ENCODE results near the gene FREM1.
A peak's percentile ranks its signal among the peaks of the same experiment; 100 is the strongest.

FREM1 gene

DNA sequence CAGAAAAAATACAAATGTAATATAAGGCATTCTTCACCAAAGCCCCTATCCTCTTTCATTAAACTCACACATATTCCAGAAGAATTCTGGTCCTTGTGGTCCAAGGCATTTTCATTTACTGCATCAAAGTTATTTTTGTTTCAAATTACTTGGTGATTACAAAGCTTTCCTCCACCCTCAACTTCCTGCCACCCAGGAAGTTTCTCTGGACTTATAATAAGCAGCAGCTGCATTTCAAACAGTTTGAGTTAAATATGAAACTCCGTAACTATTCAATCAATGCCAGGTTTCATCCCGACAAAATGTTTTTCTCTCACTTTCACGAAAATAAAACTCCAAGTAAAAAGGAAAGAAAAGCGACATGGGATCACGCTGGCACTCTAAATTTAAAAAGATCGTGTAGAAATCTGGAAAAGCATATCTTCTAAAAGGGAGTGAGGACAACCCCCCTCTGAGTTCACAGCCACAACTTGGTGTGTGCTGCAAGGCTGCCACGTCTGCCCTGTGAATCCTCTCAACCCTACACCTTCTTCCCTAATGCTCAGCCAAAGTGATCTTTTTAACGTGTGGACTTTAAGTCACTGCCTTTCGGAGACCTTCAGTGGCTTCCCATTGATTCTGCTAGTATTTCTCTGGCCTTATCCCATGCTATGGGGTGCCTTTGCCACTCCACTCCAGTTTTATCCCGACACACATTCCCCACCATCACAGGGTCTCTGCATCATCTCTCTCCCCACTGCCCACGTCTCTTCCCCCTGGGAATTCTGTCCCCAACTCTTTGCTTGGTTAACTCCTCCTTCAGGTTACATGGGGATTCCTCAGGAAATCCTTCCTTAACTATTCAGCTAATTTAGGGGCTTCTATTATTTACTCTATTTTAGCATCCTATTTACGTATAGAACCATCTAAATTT lies 96.6 kb downstream of the FREM1 start:
- DNase-seq (ENCODE audit: low spot score), result no peak

DNA sequence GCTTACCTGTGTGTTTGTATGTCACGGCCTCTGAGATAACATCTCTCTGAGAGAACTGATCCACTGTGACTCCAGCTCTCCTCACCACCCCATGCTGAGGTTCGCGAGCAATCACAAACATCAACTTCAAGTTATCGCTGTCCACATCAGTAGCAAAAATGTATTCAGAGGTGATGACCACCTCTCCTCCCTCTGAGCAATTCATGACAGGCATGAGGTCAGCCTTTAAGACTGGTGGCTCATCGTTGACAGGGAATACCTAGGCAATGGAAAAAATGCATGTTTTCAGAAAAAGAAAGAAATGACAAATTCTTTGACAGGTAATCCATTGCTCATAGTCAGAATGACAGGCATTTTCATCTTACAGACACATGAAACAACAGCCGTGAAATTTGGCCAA lies 97.4 kb downstream of the FREM1 start:
- DNase-seq (ENCODE audit: low spot score), result no peak

DNA sequence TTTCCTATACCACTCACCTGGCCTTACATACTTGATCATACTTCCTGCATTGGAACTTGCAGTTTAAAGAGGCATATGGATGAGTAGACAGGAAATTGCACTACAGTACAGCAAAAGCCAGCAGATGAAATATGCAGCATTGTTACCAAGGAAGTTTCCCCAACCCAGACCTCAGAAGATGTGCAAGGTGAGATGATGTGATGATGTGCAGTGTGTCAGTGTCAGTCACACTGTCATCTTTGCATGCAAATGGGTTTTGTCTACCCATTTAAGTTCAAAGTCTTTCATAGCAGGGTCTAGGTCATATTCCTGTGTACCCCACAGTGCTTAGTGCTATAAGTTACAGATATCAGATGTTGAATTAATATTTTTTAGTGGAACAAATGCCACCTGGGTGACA lies 98.4 kb downstream of the FREM1 start:
- DNase-seq (ENCODE audit: low spot score), result no peak

DNA sequence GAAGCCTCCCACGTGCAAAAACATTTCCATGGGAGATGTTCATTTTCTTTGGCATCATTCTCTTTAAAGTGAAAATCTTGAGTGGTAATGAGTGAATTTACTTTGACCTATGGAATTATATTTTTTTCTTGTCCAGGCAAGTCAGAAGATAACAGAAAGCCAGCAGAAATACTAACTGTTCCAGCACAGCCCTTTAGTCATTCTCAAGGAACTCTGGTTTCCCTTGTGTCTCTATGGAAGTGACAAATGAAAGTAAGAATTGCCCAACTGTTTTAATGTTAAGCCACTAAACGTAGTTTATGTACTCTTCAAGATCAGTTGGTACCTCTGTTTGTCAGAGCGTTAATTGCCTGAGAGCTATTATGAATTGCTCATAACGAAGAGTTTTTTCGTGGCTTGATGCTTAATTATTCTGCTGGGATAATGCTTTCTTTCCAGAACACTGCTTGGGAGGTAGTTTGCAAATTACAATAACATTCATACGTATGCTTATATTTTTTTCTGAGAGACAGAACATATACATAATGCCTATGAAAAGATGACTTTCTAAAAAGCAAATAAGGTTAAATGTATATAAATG lies 103.2 kb downstream of the FREM1 start:
- DNase-seq (ENCODE audit: low spot score), result no peak

DNA sequence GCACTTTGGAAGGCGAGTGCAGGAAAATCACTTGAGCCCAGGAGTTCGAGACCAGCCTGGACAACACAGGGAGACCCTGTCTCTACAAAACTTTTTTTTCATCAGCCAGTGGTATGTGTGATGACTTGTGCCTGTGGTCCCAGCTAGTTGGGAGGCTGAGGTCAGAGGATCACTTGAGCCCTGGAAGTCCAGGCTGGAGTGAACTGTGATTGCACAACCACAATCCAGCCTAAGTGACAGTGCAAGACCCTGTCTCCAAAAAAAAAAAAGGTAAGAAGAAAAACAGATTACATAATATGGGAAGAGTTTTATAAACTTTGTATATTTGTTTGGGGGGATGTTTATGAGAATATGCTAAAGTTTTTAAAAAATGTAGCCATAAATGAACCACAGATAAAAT lies 111.2 kb downstream of the FREM1 start:
- DNase-seq (ENCODE audit: low spot score), result no peak

DNA sequence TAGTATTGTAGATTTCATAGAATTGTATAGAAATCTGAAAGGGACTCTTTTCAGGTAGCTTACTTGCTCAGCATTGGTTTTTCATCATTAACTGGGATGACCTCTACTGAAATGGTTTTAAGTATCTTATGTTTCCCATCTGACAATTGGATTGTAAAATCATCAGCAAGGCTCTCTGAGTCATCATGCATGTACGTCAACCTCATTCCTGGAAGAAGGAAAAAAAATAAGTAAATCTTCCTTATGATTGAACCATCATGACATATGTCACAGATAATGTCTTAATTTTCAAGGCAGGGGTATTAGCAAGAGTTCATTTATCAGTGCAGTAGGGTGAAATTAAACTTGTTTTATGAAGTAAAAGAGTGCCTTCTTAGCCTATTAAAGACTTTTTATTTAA lies 112.8 kb downstream of the FREM1 start:
- no peak for DNase-seq (ENCODE audit: low spot score)

DNA sequence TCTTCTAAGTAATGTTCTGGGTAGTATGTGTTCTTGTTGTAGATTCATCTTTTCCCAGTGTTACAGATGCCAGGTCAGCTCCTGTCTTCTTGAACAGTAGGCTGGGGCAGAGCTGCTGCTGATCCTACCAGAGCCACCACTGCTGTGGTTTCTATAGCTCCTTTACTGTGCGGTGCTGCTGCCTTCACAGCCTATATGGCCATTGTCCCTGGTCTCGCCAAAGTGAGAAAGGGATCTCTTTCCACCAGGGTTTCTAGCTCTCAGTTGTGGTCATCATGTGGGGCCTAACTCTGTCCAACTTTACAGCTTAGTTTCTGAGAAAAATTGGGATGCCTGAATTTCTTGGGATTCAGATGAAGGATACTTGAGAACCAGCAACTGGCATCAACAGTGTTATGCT lies 116.8 kb downstream of the FREM1 start:
- no peak for DNase-seq (ENCODE audit: low spot score)

DNA sequence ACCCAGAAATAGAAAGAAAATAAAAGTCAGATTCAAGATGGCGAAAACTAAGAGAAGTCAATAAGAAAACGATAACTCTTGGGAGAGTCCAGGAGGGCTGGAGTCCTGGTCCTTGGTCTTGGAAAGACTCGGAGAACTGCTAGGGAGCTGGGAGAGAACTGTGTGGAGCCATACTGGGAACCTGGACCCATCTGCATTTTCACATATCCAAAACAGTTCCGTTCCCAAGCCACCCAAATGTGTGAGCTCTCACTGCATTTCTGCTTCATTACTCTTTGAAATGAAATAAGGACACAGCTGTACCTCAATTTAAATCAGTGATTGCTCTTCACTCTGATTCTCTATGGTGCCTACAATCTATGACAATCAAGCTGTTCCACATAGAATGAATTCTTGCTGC lies 119.6 kb downstream of the FREM1 start:
- no peak for DNase-seq (ENCODE audit: low spot score)

DNA sequence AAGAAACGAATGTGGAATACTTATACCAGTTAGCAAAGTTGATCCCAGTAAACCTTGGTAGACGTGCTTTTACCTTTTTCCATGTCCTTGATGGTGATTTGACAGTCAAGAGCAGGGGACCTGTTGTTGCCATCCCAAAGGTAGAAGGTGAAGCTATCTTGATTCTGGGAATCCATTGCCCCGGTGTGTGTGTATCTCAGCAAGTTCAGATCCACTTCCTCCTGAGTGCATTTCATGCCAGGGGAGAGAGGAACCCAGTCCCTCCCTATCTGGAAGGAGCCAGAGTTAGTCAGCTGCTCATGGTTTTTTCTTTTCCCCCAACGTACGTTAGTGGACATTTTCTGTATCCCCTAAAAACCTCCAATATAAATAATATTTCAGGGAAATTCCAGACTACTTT lies 121.4 kb downstream of the FREM1 start:
- no peak for DNase-seq (ENCODE audit: low spot score)

DNA sequence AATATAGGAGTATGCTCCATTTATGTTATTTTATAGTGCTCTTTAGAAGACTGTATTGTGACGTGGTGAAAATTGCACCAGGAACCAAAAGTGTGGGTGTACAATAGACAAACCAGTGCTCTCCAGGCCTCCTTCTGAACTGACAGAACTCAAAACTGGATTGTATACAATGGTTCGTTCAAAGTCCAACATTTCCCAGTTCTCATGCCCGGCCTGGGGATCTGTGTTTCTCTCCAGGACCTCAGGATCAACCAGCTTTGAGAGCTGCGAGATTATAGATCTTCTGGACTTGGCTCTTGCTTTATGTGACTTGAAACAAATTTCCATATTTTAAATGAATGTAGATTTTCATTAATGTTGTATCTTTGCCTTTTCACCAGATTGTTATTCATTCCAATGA lies 126.9 kb downstream of the FREM1 start:
- DNase-seq (ENCODE audit: low spot score), result no peak

DNA sequence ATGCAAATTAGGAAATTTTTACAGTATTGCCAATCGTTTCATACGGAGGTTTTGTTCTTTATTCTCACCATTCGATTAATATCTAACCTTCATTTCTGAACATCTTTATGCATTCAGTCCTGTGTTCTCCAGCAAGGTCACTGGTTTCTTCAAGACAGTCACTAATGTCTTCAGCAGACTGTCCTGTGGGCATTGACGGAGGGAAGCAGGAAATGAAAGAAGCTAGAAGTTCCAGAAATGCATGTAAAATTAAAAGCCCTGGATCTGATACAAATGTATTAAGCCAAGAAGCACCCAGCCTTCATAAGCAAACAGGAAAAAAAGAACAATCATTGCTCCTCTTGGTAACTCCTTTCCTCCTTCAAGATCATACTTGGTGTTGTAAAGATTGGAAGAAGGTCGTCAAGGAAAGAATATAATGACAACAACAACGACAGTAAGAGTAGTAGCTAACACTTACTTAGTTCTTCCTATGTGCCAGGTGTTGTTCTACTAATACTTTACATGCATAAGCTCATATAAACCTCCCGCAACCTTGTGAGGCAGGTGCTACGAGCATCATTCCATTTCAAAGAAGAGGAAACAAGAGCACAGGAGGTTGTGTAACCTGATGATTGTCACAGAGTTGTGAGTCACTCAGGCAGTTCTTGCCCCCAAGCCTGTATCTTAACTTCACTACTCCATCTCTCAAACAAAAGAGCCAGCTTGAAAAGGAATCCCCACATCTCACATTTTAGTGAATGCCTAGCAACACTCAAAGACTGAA lies 127.8 kb downstream of the FREM1 start:
- no peak for DNase-seq (ENCODE audit: low spot score)

DNA sequence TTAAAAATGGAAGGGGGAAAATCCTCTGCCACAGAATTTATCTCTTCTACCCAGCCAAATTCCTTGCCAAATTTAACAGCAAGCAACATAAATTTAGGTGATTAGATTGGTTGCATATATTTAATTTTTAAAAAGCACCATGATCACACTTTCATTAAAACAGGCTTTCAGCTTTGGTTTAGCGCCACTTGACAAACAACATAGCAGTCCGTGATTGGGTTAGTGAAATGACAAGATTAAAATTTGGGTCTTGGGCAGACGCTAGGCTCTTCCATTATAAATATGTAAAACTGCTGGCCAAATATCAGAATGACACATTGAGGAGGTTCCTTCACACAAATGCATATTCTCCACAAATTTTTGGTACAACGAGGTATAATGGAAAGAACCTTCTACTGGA lies 129.5 kb downstream of the FREM1 start:
- DNase-seq (ENCODE audit: low spot score), result no peak

DNA sequence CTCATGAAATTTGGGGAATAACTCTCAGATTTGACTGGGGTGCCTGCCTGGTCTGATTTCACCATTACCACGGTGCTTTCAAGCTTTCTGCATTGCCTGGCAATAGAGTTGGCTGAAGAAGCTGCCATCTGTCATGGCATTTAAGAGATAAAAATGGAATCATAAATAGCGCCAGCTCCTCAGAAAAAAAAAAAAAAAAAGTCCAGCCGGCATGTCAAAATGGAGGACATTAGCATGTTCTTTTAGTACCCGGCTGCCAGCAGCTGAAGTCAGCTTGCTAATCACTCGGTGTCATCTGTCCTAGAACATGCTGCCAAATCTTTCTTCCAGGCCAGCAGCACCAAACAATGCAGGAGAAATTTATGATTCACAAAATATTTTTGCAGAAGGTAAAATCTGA lies 130.0 kb downstream of the FREM1 start:
- DNase-seq (ENCODE audit: low spot score), result no peak

DNA sequence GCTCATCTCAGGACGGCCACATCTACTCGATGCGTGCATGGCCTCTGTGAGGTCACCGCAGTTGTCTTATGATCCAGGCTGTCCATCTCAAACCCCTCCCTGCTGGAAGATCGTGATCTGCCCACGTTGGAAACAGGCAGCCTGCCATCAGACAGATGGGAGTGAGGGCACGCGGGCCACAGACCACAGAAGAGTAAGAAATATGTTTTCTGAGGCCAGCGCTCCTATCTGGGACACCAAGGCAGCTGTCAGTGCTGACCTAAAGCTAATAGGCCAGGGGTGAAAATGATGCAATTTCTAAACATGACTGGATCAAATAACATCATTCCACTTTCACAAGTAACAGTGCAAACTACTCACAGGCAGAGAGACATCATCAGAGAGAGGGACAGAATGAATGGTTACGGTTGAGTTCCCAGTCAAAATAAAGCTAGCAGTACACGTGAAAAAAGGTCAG lies 130.6 kb downstream of the FREM1 start:
- no peak for DNase-seq (ENCODE audit: low spot score)

DNA sequence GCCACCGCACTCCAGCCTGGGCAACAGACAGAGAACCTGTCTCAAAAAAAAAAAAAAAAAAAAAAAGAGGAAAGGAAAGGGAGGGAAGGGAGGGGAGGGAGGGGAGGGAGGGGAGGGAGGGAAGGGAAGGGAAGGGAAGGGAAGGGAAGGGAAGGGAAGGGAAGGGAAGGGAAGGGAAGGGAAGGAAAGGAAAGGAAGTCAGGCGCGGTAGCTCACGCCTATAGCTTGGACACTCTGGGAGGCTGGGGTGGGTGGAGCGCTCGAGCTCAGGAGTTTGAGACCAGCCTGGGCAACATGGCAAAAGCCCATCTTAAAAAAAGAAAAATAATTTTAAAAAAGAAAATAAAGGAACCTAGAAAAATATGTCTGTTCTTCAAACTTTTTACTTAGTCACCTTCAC lies 131.7 kb downstream of the FREM1 start:
- DNase-seq (ENCODE audit: low spot score), result no peak

DNA sequence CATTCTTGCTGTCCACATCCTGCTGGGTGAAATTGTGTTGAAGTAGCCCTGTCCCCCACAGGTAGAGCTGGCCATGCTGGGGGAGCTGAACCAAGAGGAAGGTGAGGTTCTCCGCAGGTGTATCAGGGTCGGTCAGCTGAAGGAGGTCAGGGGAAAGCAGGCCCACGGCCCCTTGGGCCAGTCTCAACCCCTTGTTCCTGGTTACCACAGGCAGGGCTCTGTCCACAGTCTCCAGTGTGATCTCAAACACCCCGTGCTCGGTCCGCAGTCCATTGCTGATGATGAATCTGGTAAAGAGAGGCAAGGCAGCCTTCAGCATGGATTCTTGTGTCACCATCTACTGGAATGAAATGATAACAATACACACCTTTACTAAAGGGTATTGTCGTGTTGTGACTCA lies 134.3 kb downstream of the FREM1 start:
- no peak for DNase-seq (ENCODE audit: low spot score)

DNA sequence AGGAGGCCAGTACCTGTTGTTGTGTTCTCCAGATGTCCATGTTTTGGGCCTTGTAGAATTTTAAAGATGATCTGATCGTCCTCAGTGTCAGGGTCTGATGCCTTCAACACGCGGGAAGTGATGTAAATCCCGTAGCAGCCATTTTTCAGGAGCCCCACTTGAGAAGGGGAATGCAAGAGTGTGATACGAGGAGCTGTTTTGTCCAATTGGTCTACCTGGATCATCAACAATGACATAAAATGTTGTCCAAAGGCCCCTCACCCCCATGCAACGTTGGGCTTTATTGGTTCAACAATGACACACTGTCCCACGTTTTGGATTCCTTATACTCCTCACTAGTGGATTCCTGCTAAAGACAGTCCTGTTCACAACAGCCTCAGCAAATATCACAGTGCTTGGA lies 139.6 kb downstream of the FREM1 start:
- DNase-seq (ENCODE audit: low spot score), result no peak

DNA sequence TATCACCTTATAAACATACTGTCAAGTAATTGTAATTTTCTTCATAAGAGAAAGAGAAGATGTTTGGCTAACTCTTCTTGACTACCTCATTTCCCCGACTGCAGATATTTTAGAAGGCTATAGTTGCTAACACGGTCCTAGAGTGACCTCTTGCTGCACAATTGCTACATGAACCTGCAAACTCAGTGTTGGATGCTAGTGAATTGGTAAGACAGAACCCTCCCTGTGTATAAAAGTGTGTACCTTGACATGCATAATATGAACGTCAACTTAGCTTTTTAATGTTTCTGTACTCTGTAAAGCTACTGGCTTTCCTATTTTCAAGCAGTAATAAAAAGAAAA lies 141.0 kb downstream of the FREM1 start:
- no peak for DNase-seq (ENCODE audit: low spot score)

DNA sequence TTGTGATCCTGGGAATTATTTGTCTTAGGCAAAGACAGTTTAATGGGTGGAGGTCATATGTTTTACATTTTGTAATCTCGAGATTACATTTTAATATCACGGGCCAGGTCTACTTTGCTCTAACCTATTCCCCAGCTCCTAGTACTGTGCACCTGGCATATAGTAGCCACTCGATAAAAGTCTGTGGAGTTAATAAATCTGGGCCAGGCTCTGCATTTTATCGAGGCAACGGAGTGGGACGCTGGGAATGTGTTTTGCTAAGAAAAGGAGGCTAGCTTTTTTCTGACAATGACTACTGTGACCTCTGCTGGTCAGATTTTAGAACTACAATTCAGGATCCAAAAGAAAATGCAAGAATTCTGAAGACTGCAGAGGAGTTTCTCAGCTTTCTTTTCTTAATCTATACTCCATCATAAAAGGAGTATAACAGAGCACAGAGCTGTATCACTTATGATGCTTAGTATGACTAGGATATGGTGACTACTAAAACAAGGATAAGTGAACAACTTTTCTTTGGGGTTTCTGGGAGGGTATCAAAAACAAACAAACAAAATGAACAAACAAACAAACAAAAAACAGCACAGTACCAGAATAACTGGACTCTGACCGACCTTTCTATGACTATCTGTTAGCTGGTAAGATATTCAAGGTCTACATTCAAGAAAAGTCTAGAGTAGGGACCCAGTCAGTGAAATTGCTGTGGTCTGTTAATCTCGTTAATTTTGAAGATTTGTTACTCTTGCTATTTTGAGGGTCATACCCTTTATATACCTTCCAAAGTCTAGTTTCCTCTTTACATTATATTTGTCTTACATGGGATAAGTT lies 141.6 kb downstream of the FREM1 start:
- DNase-seq (ENCODE audit: low spot score), result peak; percentile 23

DNA sequence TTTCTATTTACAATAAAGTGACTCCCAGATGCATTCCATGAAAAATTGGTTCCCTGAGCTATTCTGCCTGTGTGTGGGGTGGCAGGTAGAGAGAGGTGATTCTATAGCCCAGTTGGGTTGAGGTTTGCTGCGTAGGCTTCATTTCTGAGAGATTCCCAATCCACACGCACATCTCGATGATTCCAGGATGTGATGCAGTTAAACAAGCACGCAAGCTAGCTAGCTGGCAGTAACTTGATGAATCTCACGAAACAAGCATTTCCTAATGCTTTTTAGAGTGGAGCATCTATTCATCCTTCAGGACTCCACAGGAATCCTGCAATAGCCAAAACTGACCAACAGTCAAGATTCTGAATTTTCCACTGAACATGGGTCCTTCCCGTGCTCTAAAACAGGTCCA lies 143.9 kb downstream of the FREM1 start:
- DNase-seq (ENCODE audit: low spot score), result no peak

DNA sequence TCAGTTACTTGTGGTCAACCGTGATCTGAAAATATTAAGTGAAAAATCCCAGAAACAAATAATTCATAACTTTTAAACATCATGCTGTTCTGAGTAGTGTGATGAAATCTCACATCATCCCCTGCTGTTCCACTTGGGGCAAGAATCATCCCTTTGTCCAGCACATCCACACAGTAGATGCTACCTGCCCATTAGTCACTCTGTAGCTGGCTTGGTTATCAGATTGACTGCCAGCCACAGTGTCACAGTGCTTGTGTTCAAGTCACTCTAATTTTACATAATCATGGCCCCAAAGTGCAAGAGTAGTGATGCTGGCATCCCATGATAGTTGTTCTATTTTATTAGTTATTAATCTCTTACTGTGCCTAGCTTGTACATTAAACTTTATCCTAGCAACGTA lies 148.6 kb downstream of the FREM1 start:
- DNase-seq (ENCODE audit: low spot score), result no peak

DNA sequence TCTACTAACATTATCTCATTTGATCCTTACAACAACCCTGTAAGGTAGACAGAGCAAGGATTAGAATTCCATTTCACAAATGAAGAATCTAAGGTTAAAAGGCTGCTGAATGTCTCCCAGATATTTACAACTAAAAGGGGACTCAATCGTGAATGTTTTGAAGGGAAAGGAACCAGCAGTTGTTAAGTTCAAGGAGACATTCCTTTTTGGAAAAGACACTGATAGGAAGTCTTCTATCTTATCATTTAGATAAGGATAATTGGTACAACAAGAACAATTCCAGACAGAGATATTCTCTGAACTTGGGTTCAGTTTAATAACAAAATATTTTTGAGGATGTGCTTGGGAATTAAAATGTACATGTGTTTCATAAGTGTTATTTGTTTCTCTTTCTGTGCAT lies 150.2 kb downstream of the FREM1 start:
- no peak for DNase-seq (ENCODE audit: low spot score)
